NCI-H2227 (cell line): ENCODE results near the gene TLNRD1.

ENCODE experiments used
- DNase-seq: peaks from one replicate; lab custom pipeline; 2025; ENCODE audit not compliant: unreplicated experiment; lab: John Stamatoyannopoulos, UW

TLNRD1 gene

GRCh38 chr15:81054236-81054635 is 53.5 kb downstream of the TLNRD1 start:
- DNase-seq, result no peak
